GM12872 (cell line): ENCODE measurements around the gene MTM1.

Experiments
- CTCF ChIP-seq: IDR thresholded peaks from 3 replicates; pipeline ENCODE4 v1.5.1; 2011; ENCODE audit warnings: low read depth, mild to moderate bottlenecking, low read length, moderate library complexity; ENCODE audit not compliant: insufficient read depth

The MTM1 gene

GRCh38 chrX:150692831-150693724 lies 124.7 kb downstream of the MTM1 start, which contains the start of gene MTMR1:
TSS of gene MTMR1 (plus strand) at chrX:150693396. CDS start at chrX:150693531, 135 bp downstream.
- no peak for TF ChIP-seq CTCF

GRCh38 chrX:150693725-150694574 lies 125.5 kb downstream of the MTM1 start:
- TF ChIP-seq CTCF = no peak

- no peak for TF ChIP-seq CTCF
Measured at GRCh38 chrX:150694738-150695410, 126.5 kb downstream of the MTM1 start.

- TF ChIP-seq CTCF = no peak
Measured at GRCh38 chrX:150696331-150696730, 127.9 kb downstream of the MTM1 start.

- TF ChIP-seq CTCF = no peak
Measured at GRCh38 chrX:150696866-150697265, 128.4 kb downstream of the MTM1 start.

- no peak for TF ChIP-seq CTCF
Measured at GRCh38 chrX:150697641-150698040, 129.2 kb downstream of the MTM1 start.

- TF ChIP-seq CTCF = no peak
Measured at GRCh38 chrX:150698981-150699380, 130.6 kb downstream of the MTM1 start.
